PC-9 (cell line): ENCODE measurements around the gene ACSL3.

Source experiments
- CTCF ChIP-seq: fragments of 200-600 bp; sonication (generic); conservative IDR thresholded peaks from 2 replicates; pipeline ENCODE4 v1.6.1; 2017; ENCODE audit warnings: mixed run types, antibody characterized with exemption, mild to moderate bottlenecking, moderate library complexity
- EZH2 ChIP-seq: fragments of 200-600 bp; sonication (generic); IDR thresholded peaks from 2 replicates; pipeline ENCODE4 v1.8.0; 2017; ENCODE audit warnings: antibody characterized with exemption, low read depth

GRCh38 chr2:222984908-222985307, 124.1 kb downstream of the ACSL3 start:
- TF ChIP-seq EZH2 (no peak), CTCF (no peak)
